ENCODE results near the gene CLPX. TPM values are rescaled to one million over a fixed set of nuclear protein-coding genes. Genes with fewer than 3 reads are reported as not detected.

CLPX gene
- total and polyA plus RNA-seq, 9 of the 15 experiments (the other 6 are each of a cell fraction or from before 2014, with no cell fraction given): 11.2 to 83.3 (median 51.3) TPM

- TF ChIP-seq DMBX1 (CRISPR knock-in tag; IDR thresholded peaks at IDR 0.05; ENCODE audit: borderline replicate concordance) (no peak), HES1 (IDR thresholded peaks at IDR 0.05; ENCODE audit: low read depth) (0 out of 2 replicates have a peak, but pooled peaks have one; percentile 34), ZNF408 (CRISPR knock-in tag; IDR thresholded peaks at IDR 0.05; ENCODE audit: low read depth) (no peak), KLF16 (IDR thresholded peaks at IDR 0.05) (no peak), ZBTB49 (CRISPR knock-in tag; IDR thresholded peaks at IDR 0.05; ENCODE audit: borderline replicate concordance) (no peak), CUX1 (CRISPR knock-in tag; IDR thresholded peaks at IDR 0.05) (no peak), NFIX (CRISPR knock-in tag; IDR thresholded peaks at IDR 0.05; ENCODE audit: low read depth) (no peak), AFF4 (CRISPR knock-in tag; IDR thresholded peaks at IDR 0.05) (no peak), NFIC (IDR thresholded peaks at IDR 0.05) (no peak), ZZZ3 (IDR thresholded peaks at IDR 0.05) (no peak), BCLAF1 (IDR thresholded peaks at IDR 0.05; ENCODE audit: borderline replicate concordance in 1 of 2, control insufficient read depth in 1 of 2, low read depth in 2 of 2, low read length in 1 of 2) (no peak)
These were observed 74.4 kb downstream of the CLPX start (continued) for GRCh38 chr15:65110676-65111292.

All from K562 (cell line).